HG03196 (cell line): ENCODE data around the gene SPTBN4.
"Not testable (repeated sequence)": the region's sequence is repeated elsewhere in the genome, so short reads cannot be mapped to it uniquely, and the experiment has no call there.

ENCODE experiments used
- ATAC-seq: cut with Tn5 transposase; IDR thresholded peaks from one replicate; pipeline ENCODE4 v1.9.1; 2021; ENCODE audit not compliant: unreplicated experiment

SPTBN4 gene

GRCh38 chr19:40585241-40585981, 118.6 kb downstream of the SPTBN4 start:
- ATAC-seq = no peak

- ATAC-seq = no peak
Measured at GRCh38 chr19:40585982-40586422, 119.2 kb downstream of the SPTBN4 start.

GRCh38 chr19:40586611-40587010, 119.8 kb downstream of the SPTBN4 start:
- no peak for ATAC-seq

GRCh38 chr19:40588110-40588854, 121.5 kb downstream of the SPTBN4 start:
- ATAC-seq = no peak

- ATAC-seq = no peak
Measured at GRCh38 chr19:40588926-40589569, 122.2 kb downstream of the SPTBN4 start.

GRCh38 chr19:40589591-40590429, 123.0 kb downstream of the SPTBN4 start:
- ATAC-seq = no peak

GRCh38 chr19:40590464-40591265, 123.9 kb downstream of the SPTBN4 start:
- no peak for ATAC-seq

- ATAC-seq = not testable (repeated sequence)
Measured at GRCh38 chr19:40591724-40592123, 124.9 kb downstream of the SPTBN4 start.

GRCh38 chr19:40592170-40592569, 125.4 kb downstream of the SPTBN4 start:
- no peak for ATAC-seq

- ATAC-seq = no peak
Measured at GRCh38 chr19:40594255-40594654, 127.5 kb downstream of the SPTBN4 start.

GRCh38 chr19:40594657-40595091, 127.9 kb downstream of the SPTBN4 start:
- no peak for ATAC-seq

- ATAC-seq = no peak
Measured at GRCh38 chr19:40596608-40597328, 130.0 kb downstream of the SPTBN4 start.

GRCh38 chr19:40597329-40597838, 130.6 kb downstream of the SPTBN4 start:
- no peak for ATAC-seq

GRCh38 chr19:40598121-40598917, 131.5 kb downstream of the SPTBN4 start:
- no peak for ATAC-seq

- no peak for ATAC-seq
Measured at GRCh38 chr19:40598918-40599307, 132.1 kb downstream of the SPTBN4 start.

GRCh38 chr19:40599331-40599901, 132.6 kb downstream of the SPTBN4 start:
- no peak for ATAC-seq

GRCh38 chr19:40599902-40600569, 133.2 kb downstream of the SPTBN4 start:
- ATAC-seq = no peak
